ENCODE data around the gene SLC46A3. TPM values are rescaled to one million over a fixed set of nuclear protein-coding genes. Genes with fewer than 3 reads are reported as not detected.

SLC46A3 gene
- total and polyA plus RNA-seq, 8 donors = 3.3 to 9.0 (median 6.0) TPM

GRCh38 chr13:28716511-28716910 lies 2.3 kb downstream of the SLC46A3 start:
- ATAC-seq = peak; percentile 3 to 15 (median 6)
- no peak for FAIRE-seq
- DNase-seq = peak in 5 of 6 donors; percentile 19 to 57 (median 46)
- TF ChIP-seq CTCF (IDR thresholded peaks at IDR 0.05) = no peak
- peak overlapping the region in 3 of 4 donors; percentile 16 to 44 (median 20) for H3K27ac ChIP-seq
- H3K27me3 ChIP-seq = no peaks in the 10 kb centered on the region
- H3K9me3 ChIP-seq = no peaks in the 10 kb centered on the region
- H3K36me3 ChIP-seq = no peaks in the 10 kb centered on the region
- intact Hi-C loops (cut with DNase I) = no loop called here
- peaks cover 0 to 11% (median 10%) of the 10 kb centered on the region in 3 donors for H3K4me1 ChIP-seq
- 8% methylated on average over 8 of the region's 8 CpGs for WGBS, 2 donors
- peak overlapping the region in 1 of 4 donors; percentile 1 for H3K4me3 ChIP-seq

GRCh38 chr13:28714651-28715050 lies 4.1 kb downstream of the SLC46A3 start:
- Histone ChIP-seq H3K27ac (no peak overlapping the region), H3K4me1 (peaks cover 0 to 11% (median 10%) of the 10 kb centered on the region in 3 donors), H3K4me3 (no peak overlapping the region), H3K27me3 (no peaks in the 10 kb centered on the region), H3K9me3 (no peaks in the 10 kb centered on the region), H3K36me3 (no peaks in the 10 kb centered on the region)
- ATAC-seq (no peak), FAIRE-seq (no peak), DNase-seq (no peak)
- 86 to 96% methylated on average over 1 of the region's 1 CpG for WGBS, 2 donors
- intact Hi-C loops (cut with DNase I) = no loop called here
- no peak for TF ChIP-seq CTCF (IDR thresholded peaks at IDR 0.05)

GRCh38 chr13:28710161-28710560 lies 8.6 kb downstream of the SLC46A3 start:
- no peaks in the 10 kb centered on the region for H3K4me1 ChIP-seq
- intact Hi-C loops (cut with DNase I) = no loop called here
- H3K27ac ChIP-seq = no peak overlapping the region
- DNase-seq (no peak), ATAC-seq (no peak), FAIRE-seq (no peak)
- no peaks in the 10 kb centered on the region for H3K9me3 ChIP-seq
- no peaks in the 10 kb centered on the region for H3K27me3 ChIP-seq
- 84 to 88% methylated on average over 4 of the region's 4 CpGs for WGBS, 2 donors
- TF ChIP-seq CTCF (IDR thresholded peaks at IDR 0.05) = no peak
- no peaks in the 10 kb centered on the region for H3K36me3 ChIP-seq
- no peak overlapping the region for H3K4me3 ChIP-seq

GRCh38 chr13:28707629-28708427 lies 10.9 kb downstream of the SLC46A3 start:
- Histone ChIP-seq H3K9me3 (no peaks in the 10 kb centered on the region), H3K36me3 (no peaks in the 10 kb centered on the region), H3K4me3 (no peak overlapping the region), H3K27me3 (no peaks in the 10 kb centered on the region), H3K4me1 (no peaks in the 10 kb centered on the region), H3K27ac (no peak overlapping the region)
- intact Hi-C loops (cut with DNase I) = no loop called here
- no peak for FAIRE-seq
- TF ChIP-seq CTCF (IDR thresholded peaks at IDR 0.05) = no peak
- peak; percentile 56 to 84 (median 68) for ATAC-seq
- DNase-seq = peak in 1 of 6 donors; percentile 32
- WGBS, 2 donors = 83% methylated on average over 5 of the region's 5 CpGs
